NCI-H2107 (cell line): ENCODE results near the gene STAMBP.
"Not testable (repeated sequence)": the region's sequence is repeated elsewhere in the genome, so short reads cannot be mapped to it uniquely, and the experiment has no call there.

Source experiments
- DNase-seq: peaks from one replicate; lab custom pipeline; 2025; lab: John Stamatoyannopoulos, UW

Gene STAMBP

GRCh38 chr2:73837847-73838585 lies 9.3 kb downstream of the STAMBP start:
- no peak for DNase-seq

GRCh38 chr2:73838889-73839534 lies 10.3 kb downstream of the STAMBP start:
- DNase-seq: no peak

GRCh38 chr2:73839653-73840411 lies 11.1 kb downstream of the STAMBP start:
- DNase-seq: no peak

GRCh38 chr2:73841912-73842738 lies 13.4 kb downstream of the STAMBP start:
- DNase-seq: no peak

- DNase-seq: no peak
Observed at GRCh38 chr2:73842739-73843019, 13.9 kb downstream of the STAMBP start.

- no peak for DNase-seq
Observed at GRCh38 chr2:73844087-73844486, 15.3 kb downstream of the STAMBP start.

- DNase-seq: peak; percentile 83
Observed at GRCh38 chr2:73850009-73850408, 21.2 kb downstream of the STAMBP start.

- no peak for DNase-seq
Observed at GRCh38 chr2:73851274-73851673, 22.5 kb downstream of the STAMBP start.

GRCh38 chr2:73852020-73852419 lies 23.3 kb downstream of the STAMBP start:
- DNase-seq: no peak

GRCh38 chr2:73855526-73855925 lies 26.8 kb downstream of the STAMBP start:
- no peak for DNase-seq

GRCh38 chr2:73856214-73856613 lies 27.5 kb downstream of the STAMBP start:
- DNase-seq: no peak

GRCh38 chr2:73859721-73860586 lies 31.2 kb downstream of the STAMBP start:
- DNase-seq: no peak

- DNase-seq: no peak
Observed at GRCh38 chr2:73862987-73863386, 34.2 kb downstream of the STAMBP start.

- no peak for DNase-seq
Observed at GRCh38 chr2:73868204-73868978, 39.6 kb downstream of the STAMBP start.

GRCh38 chr2:73870084-73870483 lies 41.3 kb downstream of the STAMBP start:
- no peak for DNase-seq

- DNase-seq: peak; percentile 39
Observed at GRCh38 chr2:73877071-73877802, 48.5 kb downstream of the STAMBP start.

GRCh38 chr2:73877984-73878383 lies 49.2 kb downstream of the STAMBP start:
- DNase-seq: not testable (repeated sequence)

- DNase-seq: no peak
Observed at GRCh38 chr2:73885406-73885805, 56.6 kb downstream of the STAMBP start.

- DNase-seq: no peak
Observed at GRCh38 chr2:73886357-73886756, 57.6 kb downstream of the STAMBP start.
